Heart right ventricle (tissue), 16 donors: Measurements from ENCODE around the gene ENTREP1. TPM values are rescaled to one million over a fixed set of nuclear protein-coding genes. Genes with fewer than 3 reads are reported as not detected.

Source experiments
- ATAC-seq, 8 donors: fragments of 200-7000 bp; cut with Tn5 transposase; one replicate each; pipeline ENCODE4 v1.9.1; 2020; ENCODE audit warnings: mild to moderate bottlenecking in 8 of 8, moderate library complexity in 8 of 8, moderate number of reproducible peaks in 1 of 8
- DNase-seq, 2 donors: peaks; one replicate each; pipeline ENCODE4 v3.0.0-alpha.2; 2020
- H3K27ac ChIP-seq, 10 donors: fragments of 200-600 bp; sonication (generic) in 2 of 10; one replicate each; pipeline versions ENCODE4 v1.5.0 to v1.8.0; 2020 to 2022; ENCODE audit warnings: mild to moderate bottlenecking in 3 of 10
- H3K27me3 ChIP-seq, 7 donors: fragments of 200-600 bp; one replicate each; pipeline ENCODE4 v1.8.0; 2021 to 2022; ENCODE audit warnings: mild to moderate bottlenecking in 2 of 7
- H3K36me3 ChIP-seq, 9 donors: fragments of 200-600 bp; sonication (generic) in 1 of 9; one replicate each; pipeline versions ENCODE4 v1.5.0 to v1.8.0; 2020 to 2022; ENCODE audit warnings: mild to moderate bottlenecking in 2 of 9
- H3K4me1 ChIP-seq, 9 donors: fragments of 200-600 bp; sonication (generic) in 1 of 9; one replicate each; pipeline versions ENCODE4 v1.5.0 to v1.8.0; 2020 to 2022; ENCODE audit warnings: mild to moderate bottlenecking in 4 of 9
- H3K4me3 ChIP-seq, 10 donors: fragments of 200-600 bp; sonication (generic) in 2 of 10; one replicate each; pipeline versions ENCODE4 v1.5.0 to v1.8.0; 2020 to 2022; ENCODE audit warnings: mild to moderate bottlenecking in 7 of 10, moderate library complexity in 2 of 10
- H3K9me3 ChIP-seq, 11 donors: fragments of 200-600 bp in 10 of 11; sonication (generic) in 2 of 11; one replicate each; pipeline versions ENCODE4 v1.5.0 to v1.8.0; 2013 to 2022; ENCODE audit warnings: mild to moderate bottlenecking in 2 of 11, control low read depth in 1 of 11, moderate library complexity in 1 of 11
- WGBS, 2 donors: extraction: QIAGEN DNeasy Blood & Tissue Kit; methylation state at CpG; one replicate each; pipeline ENCODE4 v1.1.7; 2013; ENCODE audit warnings: inconsistent platforms in 1 of 2; 5-methylcytosine and 5-hydroxymethylcytosine counted together
- intact Hi-C, 10 donors: fragments of 100-400 bp; cut with DNase I; formaldehyde crosslinking; loops; one replicate each; pipeline versions ENCODE4 v1.11.1 to v1.14.2; 2022
- polyA plus RNA-seq, 2 donors: library from polyadenylated mRNA; stranded (reverse); fragments of 200-250 nt; gene quantifications; one replicate each; pipeline ENCODE4 v1.2.3, GENCODE V29; 2013
- total RNA-seq, 10 donors: library from RNA; stranded (reverse); fragmentation: NEBNext Ultra II Directional in 3 of 10; extraction: Animal tissue kit (Norgen Biotek cat#: 25700) in 3 of 10; gene quantifications; one replicate each; pipeline versions ENCODE4 v1.2.1 to v1.2.4, GENCODE V29; 2021 to 2023
- TF ChIP-seq, protein P1 (sequence below), 9 donors: fragments of 200-600 bp; sonication (generic) in 2 of 9; IDR thresholded peaks; one replicate each; pipeline versions ENCODE4 v1.5.0 to v1.8.0; 2021 to 2022; ENCODE audit warnings: antibody characterized with exemption in 9 of 9, mild to moderate bottlenecking in 5 of 9, moderate library complexity in 1 of 9
- donor health status: Arrhythmogenic right ventricular cardiomyopathy.
- donor health status: ischemic (EF 13 %, LVEDD 7.1; RV severe dilation, severe dysfunction).
- donor health status: healthy with polysubstance abuse.
- donor health status: DM: no; HTN: yes; CAD: no.
- donor health status: DM: no; HTN: no; CAD: no.
- donor health status: ischemic (EF 25% LVEDD 6.9; RV normal size, moderate dysfunction).
- donor health status: ischemic (EF 25% LVEDD 5.7; RV mildly dilated, moderate dysfunction).
- donor health status: healthy.
- donor health status: DM: yes; HTN: yes; CAD: no.
- donor health status: Ischemic cardiomyopathy.
- donor health status: ischemic (EF 35%, LVEDD 5.7; RV mildly dilated, moderate dysfunction).
- donor health status: nonischemic (EF 11% LVEDD 7.7; RV severe dilation, severe dysfunction).
- donor health status: DM: yes; HTN: yes; CAD: no.
- donor health status: PGD.
- donor health status: ischemic (EF 29% LVEDD 5.4; RV normal size, mild dysfunction).
- donor health status: nonischemic (EF 23%, LVEDD 6.1; RV moderate dilation, normal function).

The ENTREP1 gene
- total and polyA plus RNA-seq, 12 donors, result 12.3 to 40.5 (median 26.6) TPM

- TF ChIP-seq, protein P1, sequence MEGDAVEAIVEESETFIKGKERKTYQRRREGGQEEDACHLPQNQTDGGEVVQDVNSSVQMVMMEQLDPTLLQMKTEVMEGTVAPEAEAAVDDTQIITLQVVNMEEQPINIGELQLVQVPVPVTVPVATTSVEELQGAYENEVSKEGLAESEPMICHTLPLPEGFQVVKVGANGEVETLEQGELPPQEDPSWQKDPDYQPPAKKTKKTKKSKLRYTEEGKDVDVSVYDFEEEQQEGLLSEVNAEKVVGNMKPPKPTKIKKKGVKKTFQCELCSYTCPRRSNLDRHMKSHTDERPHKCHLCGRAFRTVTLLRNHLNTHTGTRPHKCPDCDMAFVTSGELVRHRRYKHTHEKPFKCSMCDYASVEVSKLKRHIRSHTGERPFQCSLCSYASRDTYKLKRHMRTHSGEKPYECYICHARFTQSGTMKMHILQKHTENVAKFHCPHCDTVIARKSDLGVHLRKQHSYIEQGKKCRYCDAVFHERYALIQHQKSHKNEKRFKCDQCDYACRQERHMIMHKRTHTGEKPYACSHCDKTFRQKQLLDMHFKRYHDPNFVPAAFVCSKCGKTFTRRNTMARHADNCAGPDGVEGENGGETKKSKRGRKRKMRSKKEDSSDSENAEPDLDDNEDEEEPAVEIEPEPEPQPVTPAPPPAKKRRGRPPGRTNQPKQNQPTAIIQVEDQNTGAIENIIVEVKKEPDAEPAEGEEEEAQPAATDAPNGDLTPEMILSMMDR (IDR thresholded peaks at IDR 0.05), result no peak
- DNase-seq, result peak in 1 of 2 donors; percentile 45
- ATAC-seq, result peak; percentile 71 to 96 (median 84)
- Histone ChIP-seq H3K4me1 (peaks cover 3 to 47% (median 11%) of the 10 kb centered on the region in 9 donors), H3K36me3 (peaks cover 0 to 49% (median 3%) of the 10 kb centered on the region in 9 donors), H3K27ac (peak overlapping the region in 8 of 10 donors; percentile 8 to 66 (median 48)), H3K27me3 (no peaks in the 10 kb centered on the region), H3K9me3 (no peaks in the 10 kb centered on the region), H3K4me3 (no peak overlapping the region)
- intact Hi-C loops, result loop anchor here in 4 of 10 donors (5.0 to 10.0 kb wide), 4 partner anchors 59 to 162 kb away; partner anchors contain the start of gene ENTREP1 (in 1 of the 4)
- WGBS, 2 donors, result 61 to 68% methylated on average over 4 of the region's 4 CpGs
Measured at GRCh38 chr9:69386651-69387050, 61.6 kb downstream of the ENTREP1 start.

GRCh38 chr9:69388596-69388995 lies 63.6 kb downstream of the ENTREP1 start:
- peaks cover 6 to 60% (median 30%) of the 10 kb centered on the region in 9 donors for H3K4me1 ChIP-seq
- no peak for ATAC-seq
- DNase-seq, result no peak
- intact Hi-C loops, result loop anchor here in 4 of 10 donors (5.0 to 10.0 kb wide), 4 partner anchors 61 to 164 kb away; partner anchors contain the start of gene ENTREP1 (in 1 of the 4)
- WGBS, 2 donors, result 81 to 86% methylated on average over 3 of the region's 3 CpGs
- TF ChIP-seq, protein P1 (IDR thresholded peaks at IDR 0.05), result no peak
- H3K27me3 ChIP-seq, result no peaks in the 10 kb centered on the region
- no peak overlapping the region for H3K4me3 ChIP-seq
- H3K27ac ChIP-seq, result peak overlapping the region in 2 of 10 donors; percentile 6 to 11
- no peaks in the 10 kb centered on the region for H3K9me3 ChIP-seq
- peaks cover 0 to 43% (median 3%) of the 10 kb centered on the region in 9 donors for H3K36me3 ChIP-seq

- whole genome bisulfite sequencing, 2 donors, result 66 to 71% methylated on average over 4 of the region's 4 CpGs
- intact Hi-C loops, result loop anchor here in 4 of 10 donors (5.0 to 10.0 kb wide), 4 partner anchors 62 to 165 kb away; partner anchors contain the start of gene ENTREP1 (in 1 of the 4)
Measured at GRCh38 chr9:69389437-69389995, 64.5 kb downstream of the ENTREP1 start.

GRCh38 chr9:69391487-69391886 lies 66.5 kb downstream of the ENTREP1 start:
- peaks cover 0 to 24% (median 3%) of the 10 kb centered on the region in 9 donors for H3K36me3 ChIP-seq
- no peak overlapping the region for H3K4me3 ChIP-seq
- H3K27me3 ChIP-seq, result no peaks in the 10 kb centered on the region
- DNase-seq (no peak), ATAC-seq (peak in 2 of 8 donors; percentile 2 to 10)
- intact Hi-C loops, result loop anchor here in 5 of 10 donors (5.0 to 10.0 kb wide), 5 partner anchors 64 to 169 kb away; partner anchors contain the start of gene ENTREP1 (in 2 of the 5)
- TF ChIP-seq, protein P1 (IDR thresholded peaks at IDR 0.05), result no peak
- H3K9me3 ChIP-seq, result no peaks in the 10 kb centered on the region
- peaks cover 6 to 57% (median 31%) of the 10 kb centered on the region in 9 donors for H3K4me1 ChIP-seq
- peak overlapping the region; percentile 53 to 90 (median 78) for H3K27ac ChIP-seq
- WGBS, 2 donors, result 88% methylated on average over 11 of the region's 11 CpGs

More at GRCh38 chr9:69389437-69389995, 64.5 kb downstream of the ENTREP1 start:
- H3K4me3 ChIP-seq, result no peak overlapping the region
- H3K36me3 ChIP-seq, result peaks cover 0 to 34% (median 3%) of the 10 kb centered on the region in 9 donors
- H3K27me3 ChIP-seq, result no peaks in the 10 kb centered on the region
- H3K27ac ChIP-seq, result peak overlapping the region in 2 of 10 donors; percentile 23 to 26
- DNase-seq, result no peak
- peaks cover 6 to 64% (median 32%) of the 10 kb centered on the region in 9 donors for H3K4me1 ChIP-seq
- no peaks in the 10 kb centered on the region for H3K9me3 ChIP-seq
- TF ChIP-seq, protein P1 (IDR thresholded peaks at IDR 0.05), result no peak
- no peak for ATAC-seq
